ENCODE results near the gene PRSS58. TPM values are rescaled to one million over a fixed set of nuclear protein-coding genes. Genes with fewer than 3 reads are reported as not detected.

Gene PRSS58
- total RNA-seq, 2 donors from 2014 or later: not detected

- H3K4me3 Mint-ChIP-seq: no peak overlapping the region
- H3K9me3 Mint-ChIP-seq: peaks cover 5 to 9% of the 10 kb centered on the region in 2 donors
- DNase-seq (no peak), ATAC-seq (replicated peaks in 1 of 2) (no peak)
- H3K27ac Mint-ChIP-seq: no peak overlapping the region
- H3K27me3 Mint-ChIP-seq (ENCODE audit: low read depth): peaks cover 12% of the 10 kb centered on the region
- no peaks in the 10 kb centered on the region for H3K4me1 Mint-ChIP-seq (ENCODE audit: low read depth)
- peaks cover 0 to 3% of the 10 kb centered on the region in 2 donors for H3K36me3 Mint-ChIP-seq (ENCODE audit: insufficient read depth in 2 of 2)
Observed at GRCh38 chr7:142263598-142264380, 5.9 kb upstream of the PRSS58 start.

GRCh38 chr7:142250705-142251104 is 7.2 kb downstream of the PRSS58 start:
- Mint-ChIP-seq H3K27ac (no peak overlapping the region), H3K4me3 (no peak overlapping the region), H3K36me3 (ENCODE audit: insufficient read depth in 2 of 2) (no peaks in the 10 kb centered on the region), H3K27me3 (ENCODE audit: low read depth) (no peaks in the 10 kb centered on the region), H3K9me3 (no peaks in the 10 kb centered on the region), H3K4me1 (ENCODE audit: low read depth) (no peaks in the 10 kb centered on the region)
- DNase-seq (no peak), ATAC-seq (replicated peaks in 1 of 2) (no peak)

- Mint-ChIP-seq H3K9me3 (no peaks in the 10 kb centered on the region), H3K4me3 (no peak overlapping the region), H3K27me3 (ENCODE audit: low read depth) (peaks cover 6% of the 10 kb centered on the region), H3K4me1 (ENCODE audit: low read depth) (no peaks in the 10 kb centered on the region), H3K36me3 (ENCODE audit: insufficient read depth in 2 of 2) (no peaks in the 10 kb centered on the region), H3K27ac (no peak overlapping the region)
- DNase-seq: no peak
- no peak for ATAC-seq (replicated peaks in 1 of 2)
Observed at GRCh38 chr7:142249918-142250317, 7.9 kb downstream of the PRSS58 start.

- ATAC-seq (replicated peaks in 1 of 2) (no peak), DNase-seq (no peak)
- Mint-ChIP-seq H3K9me3 (no peaks in the 10 kb centered on the region), H3K36me3 (ENCODE audit: insufficient read depth in 2 of 2) (no peaks in the 10 kb centered on the region), H3K27me3 (ENCODE audit: low read depth) (peaks cover 9% of the 10 kb centered on the region), H3K4me1 (ENCODE audit: low read depth) (no peaks in the 10 kb centered on the region), H3K27ac (no peak overlapping the region), H3K4me3 (no peak overlapping the region)
Observed at GRCh38 chr7:142248166-142249160, 9.4 kb downstream of the PRSS58 start.

- no peaks in the 10 kb centered on the region for H3K9me3 Mint-ChIP-seq
- H3K36me3 Mint-ChIP-seq (ENCODE audit: insufficient read depth in 2 of 2): no peaks in the 10 kb centered on the region
- no peak overlapping the region for H3K27ac Mint-ChIP-seq
Observed at GRCh38 chr7:142243823-142244222, 14.0 kb downstream of the PRSS58 start.

GRCh38 chr7:142240546-142240945 is 17.3 kb downstream of the PRSS58 start:
- no peak overlapping the region for H3K4me3 Mint-ChIP-seq
- H3K36me3 Mint-ChIP-seq (ENCODE audit: insufficient read depth in 2 of 2): no peaks in the 10 kb centered on the region
- DNase-seq (no peak), ATAC-seq (replicated peaks in 1 of 2) (no peak)
- no peaks in the 10 kb centered on the region for H3K4me1 Mint-ChIP-seq (ENCODE audit: low read depth)
- H3K27ac Mint-ChIP-seq: no peak overlapping the region
- no peaks in the 10 kb centered on the region for H3K9me3 Mint-ChIP-seq
- H3K27me3 Mint-ChIP-seq (ENCODE audit: low read depth): peaks cover 24% of the 10 kb centered on the region

More at GRCh38 chr7:142243823-142244222, 14.0 kb downstream of the PRSS58 start:
- DNase-seq (no peak), ATAC-seq (replicated peaks in 1 of 2) (no peak)
- Mint-ChIP-seq H3K27me3 (ENCODE audit: low read depth) (peaks cover 9% of the 10 kb centered on the region), H3K4me3 (no peak overlapping the region), H3K4me1 (ENCODE audit: low read depth) (no peaks in the 10 kb centered on the region)

GRCh38 chr7:142231716-142232115 is 26.1 kb downstream of the PRSS58 start:
- ATAC-seq (replicated peaks in 1 of 2) (no peak), DNase-seq (no peak)
- Mint-ChIP-seq H3K4me1 (ENCODE audit: low read depth) (no peaks in the 10 kb centered on the region), H3K27ac (no peak overlapping the region), H3K9me3 (no peaks in the 10 kb centered on the region), H3K36me3 (ENCODE audit: insufficient read depth in 2 of 2) (no peaks in the 10 kb centered on the region), H3K27me3 (ENCODE audit: low read depth) (peaks cover 38% of the 10 kb centered on the region), H3K4me3 (no peak overlapping the region)

GRCh38 chr7:142228537-142229104 is 29.2 kb downstream of the PRSS58 start:
- Mint-ChIP-seq H3K4me3 (no peak overlapping the region), H3K27ac (no peak overlapping the region), H3K36me3 (ENCODE audit: insufficient read depth in 2 of 2) (no peaks in the 10 kb centered on the region), H3K4me1 (ENCODE audit: low read depth) (no peaks in the 10 kb centered on the region), H3K9me3 (no peaks in the 10 kb centered on the region), H3K27me3 (ENCODE audit: low read depth) (peaks cover 26% of the 10 kb centered on the region)
- DNase-seq (no peak), ATAC-seq (replicated peaks in 1 of 2) (no peak)

Other genes with a start within 250 kb of the PRSS58 start
- gene MGAM2, start 146.3 kb downstream of the PRSS58 start, total RNA-seq: under 1 TPM; 0.02 to 0.09 TPM